GM19099 (cell line): ENCODE measurements around the gene MCTP1.

ENCODE experiments used
- POLR2A ChIP-seq: IDR thresholded peaks from 3 replicates; pipeline ENCODE4 v1.6.1; 2011; ENCODE audit warnings: low read depth; ENCODE audit not compliant: insufficient read length; ENCODE audit errors: extremely low read depth

Gene MCTP1

DNA sequence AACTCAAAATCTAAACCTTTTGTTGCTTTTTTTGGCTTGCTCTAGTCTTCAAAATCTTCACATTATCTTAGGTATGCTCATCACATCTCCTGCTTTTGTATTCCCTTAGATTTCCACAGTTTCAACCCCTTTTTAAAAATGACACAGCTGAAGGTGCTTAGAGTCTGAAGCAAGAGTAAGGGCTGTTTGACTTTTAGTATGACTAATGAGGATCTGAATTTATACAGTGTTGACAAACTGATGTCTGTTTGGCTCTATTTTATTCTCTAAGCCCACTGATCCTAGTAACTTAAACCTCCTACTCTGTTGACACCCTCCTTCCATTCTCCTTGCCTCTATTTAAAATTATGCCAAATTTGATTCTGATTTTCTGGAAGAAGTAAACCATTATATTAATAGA, 200.1 kb downstream of the MCTP1 start:
- TF ChIP-seq POLR2A, result no peak

DNA sequence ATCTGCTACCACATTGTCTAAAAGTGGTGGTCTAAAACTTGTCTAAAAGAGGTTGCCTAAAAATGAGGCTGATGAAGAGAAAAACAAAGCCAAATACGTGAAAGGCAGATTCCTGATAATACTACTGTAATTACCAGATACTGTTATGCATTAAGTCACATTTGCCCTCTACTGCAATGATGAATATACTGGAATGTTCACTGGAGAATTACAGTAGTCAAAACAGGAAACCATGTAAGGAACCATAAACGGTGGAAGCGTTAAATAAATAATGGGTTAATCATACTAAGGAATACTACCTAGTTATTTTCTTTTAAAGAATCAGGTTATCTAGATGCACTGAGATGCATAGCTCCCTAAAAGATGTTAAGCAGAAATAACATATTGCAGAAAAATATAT, 201.3 kb downstream of the MCTP1 start:
- TF ChIP-seq POLR2A, result no peak

DNA sequence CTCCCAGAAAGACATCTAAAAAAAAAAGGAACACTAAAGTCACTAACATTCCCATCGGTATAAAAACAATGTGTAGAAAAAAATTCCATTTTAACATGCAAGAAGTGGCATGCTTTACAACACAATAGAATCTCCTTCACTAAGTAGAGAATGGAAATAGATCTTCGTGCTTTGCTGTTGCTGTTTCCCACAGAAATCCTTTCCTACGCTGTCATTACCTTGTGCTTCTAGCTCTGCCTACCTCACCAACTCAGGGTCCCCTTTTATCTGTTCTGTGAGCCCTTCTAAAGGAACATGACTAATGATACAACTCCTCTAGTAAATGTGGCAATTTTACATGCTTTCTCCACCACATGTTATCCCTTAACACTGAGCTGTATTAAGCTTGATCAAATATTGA, 202.9 kb downstream of the MCTP1 start:
- TF ChIP-seq POLR2A, result no peak

DNA sequence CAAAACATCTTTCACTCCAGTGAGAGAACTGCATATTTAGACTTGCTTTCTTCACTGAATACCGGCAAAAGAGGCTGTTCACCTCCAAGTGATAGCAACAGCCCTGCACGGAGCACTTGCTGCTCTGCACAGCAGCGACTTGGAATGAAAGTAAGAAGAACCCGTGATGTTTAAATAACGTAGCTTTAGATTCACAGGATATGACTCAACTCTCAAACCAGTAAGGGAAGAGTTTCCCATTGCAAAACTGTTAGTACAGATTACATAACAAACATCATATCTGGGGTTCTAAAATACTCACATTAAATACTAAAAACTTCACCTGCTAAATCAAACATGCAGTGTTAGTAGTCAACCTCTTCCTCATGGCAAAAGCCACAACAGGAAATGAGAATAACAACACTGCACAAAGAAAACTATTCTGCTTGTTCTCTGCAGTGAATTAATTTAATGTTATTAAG, 203.4 kb downstream of the MCTP1 start:
- TF ChIP-seq POLR2A, result peak; percentile 92

DNA sequence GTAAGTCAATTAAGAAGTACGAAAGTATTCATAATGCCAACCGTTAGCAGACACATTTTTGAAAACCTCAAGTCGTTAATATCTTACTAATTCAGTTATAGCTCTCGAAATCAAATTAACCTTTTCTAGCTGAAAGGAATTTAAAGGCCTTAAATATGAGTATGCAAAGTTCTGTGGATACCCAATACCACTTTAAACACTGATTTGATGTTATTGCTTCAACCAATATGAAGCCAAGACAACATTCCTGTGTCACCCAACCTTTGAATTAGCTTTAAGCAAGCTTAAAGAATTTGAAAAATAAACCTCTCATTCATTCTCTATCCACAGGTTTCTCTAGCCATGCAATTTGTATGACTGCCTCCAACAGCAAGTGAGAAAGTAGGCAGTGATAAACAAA, 204.5 kb downstream of the MCTP1 start:
- TF ChIP-seq POLR2A, result no peak

DNA sequence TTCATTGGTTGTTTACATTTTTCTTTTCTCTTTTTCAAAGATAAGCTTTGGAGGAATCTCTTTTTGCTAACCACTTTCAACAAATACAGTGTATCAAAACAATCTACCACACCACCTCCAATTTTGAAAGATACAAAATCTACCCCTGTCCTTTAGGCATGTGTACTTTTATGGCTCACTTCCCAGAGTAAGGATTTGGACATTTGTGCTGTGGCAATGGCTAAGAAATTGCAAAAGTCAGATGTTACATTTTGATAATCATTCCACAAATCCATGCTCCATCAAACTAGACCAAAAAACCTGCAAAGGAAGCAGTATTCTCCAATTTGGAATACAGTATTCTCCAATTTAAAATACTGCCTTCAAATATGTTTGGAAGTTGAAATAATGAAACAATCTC, 204.9 kb downstream of the MCTP1 start:
- TF ChIP-seq POLR2A, result no peak

DNA sequence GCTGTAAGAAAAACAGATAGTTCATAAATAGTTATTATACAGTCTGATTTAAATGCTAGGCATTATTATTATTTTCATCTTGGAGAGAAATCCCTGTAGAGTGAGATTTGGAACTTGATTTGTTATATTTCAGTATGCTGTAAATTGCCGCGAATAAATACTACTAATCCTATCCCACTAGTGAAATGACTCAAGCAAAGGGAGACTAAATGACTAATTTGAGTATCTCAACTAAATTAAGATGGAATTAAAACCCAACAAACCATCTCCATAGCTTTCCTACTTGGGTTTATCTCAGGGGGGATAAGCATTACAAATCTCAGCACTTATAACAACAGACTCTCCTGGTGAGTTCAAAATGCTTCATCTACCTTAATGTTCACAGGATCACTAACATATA, 206.0 kb downstream of the MCTP1 start:
- no peak for TF ChIP-seq POLR2A

DNA sequence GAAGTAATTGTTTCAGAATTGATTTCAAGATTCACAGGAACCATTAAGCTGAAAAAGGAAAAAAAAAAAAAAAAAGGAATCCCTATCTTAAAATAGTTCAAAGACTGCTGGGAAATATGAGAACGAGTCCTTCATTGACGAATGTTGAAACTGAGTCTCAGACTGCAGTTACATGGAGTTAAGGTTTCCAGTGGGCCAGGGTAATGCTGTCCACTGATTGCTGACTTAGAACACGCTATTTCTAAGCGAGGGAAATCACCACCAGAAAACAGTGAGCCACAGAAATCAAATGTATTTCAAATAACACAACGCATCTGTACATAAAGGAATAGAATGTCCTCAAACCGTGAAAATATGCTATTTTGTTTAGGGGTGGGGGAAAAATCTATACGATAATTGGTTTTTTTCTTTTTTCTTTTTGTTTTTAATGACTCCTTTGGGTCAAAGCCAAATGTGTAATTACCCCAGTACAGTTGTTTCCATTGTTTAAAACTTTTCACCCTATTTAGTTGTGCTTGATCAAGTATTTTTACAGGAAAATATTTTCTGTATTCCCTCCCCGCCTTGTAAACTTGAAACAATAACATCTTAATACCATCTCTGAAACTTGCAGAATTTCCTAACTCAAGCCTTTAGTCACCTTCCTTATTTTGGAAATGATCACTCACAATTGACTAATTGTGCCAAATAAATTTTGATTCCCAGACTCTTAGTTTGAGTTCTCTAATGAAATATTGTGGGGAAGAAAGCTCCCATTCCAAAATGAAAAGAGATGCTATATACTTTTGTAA, 208.3 kb downstream of the MCTP1 start:
- TF ChIP-seq POLR2A, result no peak

DNA sequence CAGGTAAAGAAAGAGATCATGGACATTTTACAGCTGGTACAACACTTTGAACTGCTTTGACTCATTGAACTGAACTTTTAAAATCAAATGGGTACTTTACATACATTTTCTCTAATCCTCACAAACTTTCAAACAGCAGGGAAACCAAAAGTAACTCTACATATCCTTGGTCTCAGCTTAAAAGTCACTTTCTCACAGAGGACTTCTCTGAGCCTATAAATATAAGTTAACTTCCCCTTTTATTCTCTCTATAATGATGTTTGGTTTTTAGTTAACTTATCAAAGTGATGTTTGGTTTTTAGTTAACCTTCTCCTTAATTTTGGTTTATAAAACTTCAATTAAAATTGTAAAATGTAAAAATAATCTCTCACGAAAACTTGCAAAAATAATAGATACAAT, 209.8 kb downstream of the MCTP1 start:
- TF ChIP-seq POLR2A, result no peak

DNA sequence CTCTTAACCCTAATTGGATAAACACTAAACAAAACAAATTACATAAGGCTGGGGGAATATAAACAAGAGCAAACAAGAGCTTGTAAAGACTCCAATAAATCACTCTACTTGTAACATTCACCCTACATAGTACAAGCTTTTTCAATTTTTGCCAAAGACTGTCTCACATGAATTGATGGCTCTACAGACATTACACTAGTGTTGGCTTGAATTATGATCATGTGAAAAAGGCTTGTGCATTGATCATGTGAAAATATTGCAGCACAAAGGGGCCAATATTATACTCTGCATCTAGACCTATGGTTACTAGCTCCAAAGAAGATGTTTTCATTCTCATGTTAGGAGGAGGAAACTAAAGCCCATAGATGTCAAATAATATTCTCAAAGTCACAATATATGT, 212.6 kb downstream of the MCTP1 start:
- TF ChIP-seq POLR2A, result no peak

DNA sequence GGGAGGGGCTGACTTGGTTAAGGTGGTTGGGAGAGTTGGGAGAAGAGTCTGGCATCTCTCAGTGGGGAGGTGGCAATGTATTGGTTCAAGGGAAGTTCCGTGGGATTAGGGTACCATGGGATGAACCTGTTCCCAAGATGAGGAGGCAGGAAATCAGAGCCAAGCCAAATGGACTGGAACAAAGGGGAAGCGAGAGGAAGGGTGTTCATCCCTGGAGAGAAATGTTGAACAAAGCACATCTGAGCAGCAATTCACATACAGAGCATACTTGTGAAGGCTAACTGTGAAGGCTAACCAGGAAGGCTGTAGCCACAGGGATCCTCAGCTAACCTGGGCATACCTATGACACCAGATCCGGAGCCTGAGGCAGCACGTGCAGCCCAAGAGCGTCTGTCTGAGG, 214.0 kb downstream of the MCTP1 start:
- TF ChIP-seq POLR2A, result no peak

DNA sequence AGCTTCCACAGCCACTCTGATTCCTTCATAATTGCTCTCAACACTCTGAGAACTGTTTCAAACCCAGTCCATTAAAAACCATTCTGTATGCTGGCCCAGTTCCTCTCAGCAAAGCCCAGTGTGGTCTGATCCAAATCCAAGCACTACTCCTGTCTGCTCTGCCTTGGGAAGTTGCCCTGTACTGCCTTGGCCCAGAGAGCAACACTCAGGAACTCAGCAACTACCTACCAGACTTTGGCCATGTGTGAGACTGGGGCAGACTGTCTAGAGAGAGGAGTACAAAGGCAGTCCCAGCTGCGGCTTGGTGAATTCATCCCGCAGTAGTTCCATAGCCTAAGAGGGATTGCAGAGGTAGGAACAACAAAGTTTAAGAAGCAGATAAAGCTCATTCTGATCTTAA, 214.4 kb downstream of the MCTP1 start:
- TF ChIP-seq POLR2A, result no peak

DNA sequence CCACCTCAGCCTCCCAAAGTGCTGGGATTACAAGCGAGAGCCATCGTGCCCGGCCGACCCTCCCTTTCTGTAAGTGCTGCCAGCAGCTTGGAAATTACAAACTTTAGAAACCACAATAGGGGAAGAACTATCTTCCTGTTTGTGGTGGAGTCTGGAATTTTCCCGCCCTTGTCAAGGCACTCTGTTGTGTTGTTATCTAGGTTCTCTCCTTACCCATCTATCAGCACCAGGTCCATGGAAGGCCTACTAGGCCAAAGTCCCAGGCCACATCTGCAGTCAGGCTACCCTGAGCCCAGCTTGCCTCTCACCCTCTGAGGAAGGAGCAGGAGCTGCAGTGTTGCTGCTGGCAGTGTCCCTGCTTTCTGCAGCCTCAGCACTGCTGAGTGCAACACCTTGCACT, 214.9 kb downstream of the MCTP1 start:
- TF ChIP-seq POLR2A, result no peak

DNA sequence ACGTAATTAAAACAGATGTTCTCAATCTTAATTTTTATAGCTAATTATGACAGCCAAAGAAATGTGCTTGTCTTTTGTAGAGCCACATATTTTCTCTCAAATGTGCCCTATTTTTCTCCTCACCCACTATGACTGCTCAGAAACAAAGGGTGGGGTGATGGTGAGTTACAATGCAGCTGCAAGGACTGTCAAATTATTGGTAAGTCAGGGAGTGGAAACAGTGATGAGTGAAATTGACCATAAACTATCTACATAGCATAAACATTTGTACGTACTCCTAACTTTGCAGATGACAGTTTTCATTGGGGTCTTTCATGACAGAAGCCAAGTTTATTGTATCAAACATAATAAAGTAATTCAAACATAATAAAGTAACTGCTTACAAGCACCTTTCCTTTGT, 215.9 kb downstream of the MCTP1 start:
- TF ChIP-seq POLR2A, result no peak

DNA sequence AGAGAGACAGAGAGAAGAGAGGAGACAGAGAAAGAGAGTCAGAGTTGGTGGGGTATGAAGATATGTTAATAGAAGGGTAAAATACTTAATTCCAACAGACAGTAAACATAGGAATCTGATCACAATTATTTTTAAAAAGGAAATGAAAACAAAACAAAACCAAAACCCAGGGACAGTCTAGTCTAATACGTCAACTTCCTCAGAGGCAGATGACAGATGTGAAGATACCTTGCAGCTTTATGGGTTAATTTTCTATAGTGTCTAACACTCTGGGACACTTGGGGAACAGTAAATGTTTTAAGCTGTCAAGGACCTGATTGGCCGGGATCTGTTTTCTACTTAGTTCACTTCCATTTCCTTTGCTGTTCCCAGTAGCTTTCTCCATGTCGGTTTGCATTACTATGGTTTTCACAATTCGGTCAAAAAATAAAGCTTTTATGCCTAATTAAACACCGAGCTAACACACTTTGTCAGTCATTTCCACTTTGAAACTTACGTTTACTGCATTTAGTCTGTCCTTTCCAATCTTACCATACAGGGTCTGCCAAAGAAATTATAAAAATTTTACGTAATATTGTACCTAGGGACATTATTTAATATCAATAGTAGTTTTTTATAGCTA, 216.5 kb downstream of the MCTP1 start:
- no peak for TF ChIP-seq POLR2A

DNA sequence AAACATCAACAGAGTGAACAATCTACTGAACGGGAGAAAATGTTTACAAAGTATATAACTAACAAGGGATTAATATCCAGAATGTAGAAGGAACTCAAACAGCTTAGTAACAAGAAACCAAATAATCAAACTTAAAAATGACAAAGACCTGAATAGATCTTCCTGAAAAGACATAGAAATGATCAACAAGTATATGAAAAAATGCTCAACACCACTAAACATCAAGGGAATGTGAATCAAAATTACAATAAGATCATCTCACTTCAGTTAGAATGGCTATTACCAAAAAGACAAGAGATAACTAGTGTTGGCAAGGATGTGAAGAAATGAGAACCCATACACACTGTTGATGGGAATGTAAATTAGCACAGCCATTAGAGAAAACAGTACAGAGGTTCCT, 218.8 kb downstream of the MCTP1 start:
- no peak for TF ChIP-seq POLR2A

DNA sequence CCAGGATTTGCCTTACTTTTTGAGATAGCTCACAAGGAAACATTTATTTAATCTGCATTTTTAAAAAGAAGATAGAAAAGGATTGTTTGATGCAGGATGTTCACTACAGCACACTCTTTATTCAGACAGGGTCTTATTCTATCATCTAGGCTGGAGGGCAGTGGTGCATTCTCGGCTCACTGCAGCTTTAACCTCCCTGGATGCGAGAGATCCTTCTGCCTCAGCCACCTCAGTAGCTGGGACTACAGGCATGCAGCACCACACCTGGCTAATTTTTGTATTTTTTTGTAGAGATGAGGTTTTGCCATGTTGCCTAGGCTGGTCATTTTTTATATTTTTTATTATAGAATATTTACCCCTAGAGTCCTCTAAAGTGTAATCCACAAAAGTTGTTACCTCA, 221.4 kb downstream of the MCTP1 start:
- TF ChIP-seq POLR2A, result no peak

DNA sequence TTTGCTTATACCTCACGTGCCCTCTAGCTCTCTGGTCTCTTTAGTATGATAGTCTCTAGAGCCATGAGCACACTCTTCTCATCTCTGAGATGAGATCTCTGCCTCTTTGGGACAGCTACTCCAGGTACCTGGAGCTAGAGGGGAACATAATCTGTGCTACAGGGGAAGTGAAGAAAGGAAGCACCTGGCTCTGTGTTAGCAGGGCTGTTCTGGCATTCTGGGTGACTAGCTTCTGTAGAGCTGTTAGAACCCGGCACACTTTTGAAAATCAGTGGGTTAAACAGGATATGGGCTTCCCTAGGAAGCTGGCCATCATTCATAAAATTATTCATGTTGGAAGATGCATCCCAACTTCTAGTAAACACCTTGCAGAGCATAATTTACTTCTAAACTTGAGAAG, 224.8 kb downstream of the MCTP1 start:
- TF ChIP-seq POLR2A, result no peak

DNA sequence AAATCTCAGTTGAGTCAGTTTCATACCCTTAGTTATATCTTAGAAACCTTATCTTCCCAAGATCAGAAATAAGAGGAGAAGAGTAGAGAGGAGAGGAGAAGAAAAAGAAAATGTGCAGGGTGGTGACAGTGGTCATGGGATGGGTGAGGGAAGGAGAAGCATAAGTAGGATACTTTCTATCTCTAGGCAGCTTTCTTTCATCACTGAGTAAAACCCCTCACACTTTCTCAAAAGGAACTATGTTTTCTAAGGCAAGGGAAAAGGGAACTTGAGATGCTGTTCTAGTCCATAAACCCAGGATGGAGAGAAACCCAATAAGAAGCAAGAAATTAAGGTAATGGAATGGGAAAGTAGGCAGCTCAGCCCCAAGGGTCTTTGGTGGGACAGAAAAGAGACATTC, 225.3 kb downstream of the MCTP1 start:
- TF ChIP-seq POLR2A, result no peak
